SU-DHL-6 (cell line): ENCODE results near the gene EMC10.

Experiments used
- H2AFZ ChIP-seq: fragments of 200-600 bp; sonication (generic); 2 replicates; pipeline ENCODE4 v1.6.1; 2014; ENCODE audit warnings: low read depth, mild to moderate bottlenecking, moderate library complexity, mixed read lengths, antibody characterized with exemption, low read length; ENCODE audit not compliant: severe bottlenecking
- H3F3A ChIP-seq: fragments of 200-600 bp; shearing (Covaris generic); 2 replicates; pipeline ENCODE4 v1.6.0; 2016; ENCODE audit warnings: antibody characterized with exemption, mild to moderate bottlenecking; ENCODE audit not compliant: insufficient read depth
- H3K27ac ChIP-seq: fragments of 200-600 bp; sonication (generic); 2 replicates; pipeline ENCODE4 v1.5.1; 2016; ENCODE audit warnings: low read depth, mild to moderate bottlenecking, low read length, moderate library complexity, mixed read lengths
- H3K27me3 ChIP-seq: fragments of 200-600 bp; sonication (generic), shearing (Covaris generic); 2 replicates; pipeline ENCODE4 v1.6.0; 2014; ENCODE audit warnings: mild to moderate bottlenecking, low read length
- H3K36me3 ChIP-seq: fragments of 200-600 bp; sonication (generic); 2 replicates; pipeline ENCODE4 v1.6.1; 2014; ENCODE audit warnings: mild to moderate bottlenecking, low read length, mixed read lengths
- H3K4me2 ChIP-seq: fragments of 300-600, 200-600 bp; shearing (Covaris generic), sonication (generic); 2 replicates; pipeline ENCODE4 v1.6.0; 2014; ENCODE audit warnings: low read length, low read depth, mild to moderate bottlenecking; ENCODE audit not compliant: poor library complexity, severe bottlenecking
- H3K4me3 ChIP-seq: fragments of 200-600 bp; sonication (generic); 2 replicates; pipeline ENCODE4 v1.5.1; 2014; ENCODE audit warnings: antibody characterized with exemption, low read length, mild to moderate bottlenecking, mixed read lengths; ENCODE audit not compliant: insufficient read depth, poor library complexity, severe bottlenecking
- H3K79me2 ChIP-seq: fragments of 200-600 bp; sonication (generic); 2 replicates; pipeline ENCODE4 v1.6.1; 2014; ENCODE audit warnings: mild to moderate bottlenecking, low read length, moderate library complexity; ENCODE audit not compliant: insufficient read depth
- H3K9ac ChIP-seq: fragments of 200-600 bp; sonication (generic); 2 replicates; pipeline ENCODE4 v1.7.0; 2014; ENCODE audit warnings: mild to moderate bottlenecking, low read length
- H3K9me2 ChIP-seq: fragments of 200-600 bp; sonication (generic); replicated peaks from 2 replicates; pipeline ENCODE4 v1.6.1; 2014; ENCODE audit warnings: low read length; ENCODE audit not compliant: insufficient read depth
- H3K9me3 ChIP-seq: fragments of 200-600 bp; sonication (generic); 2 replicates; pipeline ENCODE4 v1.6.1; 2014; ENCODE audit warnings: low read length, mixed read lengths; ENCODE audit not compliant: insufficient read depth
- H4K20me1 ChIP-seq: fragments of 200-600 bp; sonication (generic); 2 replicates; pipeline ENCODE4 v1.6.1; 2014; ENCODE audit warnings: low read depth, mild to moderate bottlenecking, antibody characterized with exemption, low read length, moderate library complexity, mixed read lengths
- EZH2phosphoT487 ChIP-seq: fragments of 200-600 bp; sonication (generic), shearing (Covaris generic); conservative IDR thresholded peaks from 2 replicates; pipeline ENCODE4 v1.6.1; 2018; ENCODE audit warnings: mild to moderate bottlenecking, antibody characterized with exemption, low read length, moderate library complexity, mixed read lengths
- TF ChIP-seq, protein P1 (sequence below): fragments of 200-600 bp; sonication (generic); IDR thresholded peaks from one replicate; pipeline ENCODE4 v1.5.1; 2017; ENCODE audit warnings: antibody characterized with exemption, mild to moderate bottlenecking, low read length, moderate library complexity; ENCODE audit not compliant: insufficient read depth, poor library complexity, severe bottlenecking

The EMC10 gene

DNA sequence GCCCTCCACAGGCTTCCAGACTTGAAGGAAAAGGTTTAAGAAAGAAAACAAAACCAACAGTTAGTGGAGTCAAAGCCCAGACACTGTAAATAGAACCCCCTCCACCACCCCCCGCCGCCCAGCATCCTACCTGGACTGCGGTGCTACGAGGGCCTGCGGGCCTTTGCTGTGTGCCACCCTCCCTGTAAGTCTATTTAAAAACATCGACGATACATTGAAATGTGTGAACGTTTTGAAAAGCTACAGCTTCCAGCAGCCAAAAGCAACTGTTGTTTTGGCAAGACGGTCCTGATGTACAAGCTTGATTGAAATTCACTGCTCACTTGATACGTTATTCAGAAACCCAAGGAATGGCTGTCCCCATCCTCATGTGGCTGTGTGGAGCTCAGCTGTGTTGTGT lies 6.6 kb downstream of the EMC10 start:
- Histone ChIP-seq H3K4me3 (no peak overlapping the region), H3F3A (no peaks in the 10 kb centered on the region), H2AFZ (no peak overlapping the region), H3K9me2 (no peaks in the 10 kb centered on the region), H3K27me3 (no peaks in the 10 kb centered on the region), H3K79me2 (peaks cover 7% of the 10 kb centered on the region), H3K27ac (no peak overlapping the region), H3K4me2 (no peak overlapping the region), H4K20me1 (no peaks in the 10 kb centered on the region), H3K9me3 (peaks cover 13% of the 10 kb centered on the region; the same call in 1 of the 2 replicates), H3K9ac (no peak overlapping the region), H3K36me3 (peaks cover 11% of the 10 kb centered on the region; the same call in 1 of the 2 replicates)
- TF ChIP-seq, protein P1, sequence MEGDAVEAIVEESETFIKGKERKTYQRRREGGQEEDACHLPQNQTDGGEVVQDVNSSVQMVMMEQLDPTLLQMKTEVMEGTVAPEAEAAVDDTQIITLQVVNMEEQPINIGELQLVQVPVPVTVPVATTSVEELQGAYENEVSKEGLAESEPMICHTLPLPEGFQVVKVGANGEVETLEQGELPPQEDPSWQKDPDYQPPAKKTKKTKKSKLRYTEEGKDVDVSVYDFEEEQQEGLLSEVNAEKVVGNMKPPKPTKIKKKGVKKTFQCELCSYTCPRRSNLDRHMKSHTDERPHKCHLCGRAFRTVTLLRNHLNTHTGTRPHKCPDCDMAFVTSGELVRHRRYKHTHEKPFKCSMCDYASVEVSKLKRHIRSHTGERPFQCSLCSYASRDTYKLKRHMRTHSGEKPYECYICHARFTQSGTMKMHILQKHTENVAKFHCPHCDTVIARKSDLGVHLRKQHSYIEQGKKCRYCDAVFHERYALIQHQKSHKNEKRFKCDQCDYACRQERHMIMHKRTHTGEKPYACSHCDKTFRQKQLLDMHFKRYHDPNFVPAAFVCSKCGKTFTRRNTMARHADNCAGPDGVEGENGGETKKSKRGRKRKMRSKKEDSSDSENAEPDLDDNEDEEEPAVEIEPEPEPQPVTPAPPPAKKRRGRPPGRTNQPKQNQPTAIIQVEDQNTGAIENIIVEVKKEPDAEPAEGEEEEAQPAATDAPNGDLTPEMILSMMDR, result no peak
- no peak for TF ChIP-seq EZH2phosphoT487

GRCh38 chr19:50485284-50485955 lies 9.1 kb downstream of the EMC10 start:
- no peaks in the 10 kb centered on the region for H3K79me2 ChIP-seq
- no peaks in the 10 kb centered on the region for H3K9me2 ChIP-seq
- H3K4me2 ChIP-seq, result no peak overlapping the region
- no peaks in the 10 kb centered on the region for H3K27me3 ChIP-seq
- H2AFZ ChIP-seq, result no peak overlapping the region
- H3F3A ChIP-seq, result no peaks in the 10 kb centered on the region
- TF ChIP-seq EZH2phosphoT487, result no peak
- TF ChIP-seq, protein P1, result no peak
- no peak overlapping the region for H3K9ac ChIP-seq
- H3K4me3 ChIP-seq, result no peak overlapping the region
- no peak overlapping the region for H3K27ac ChIP-seq
- H4K20me1 ChIP-seq, result no peaks in the 10 kb centered on the region
- 0 out of 2 replicates have a peak, but pooled peaks cover 3% of the 10 kb centered on the region for H3K36me3 ChIP-seq
- peaks cover 6% of the 10 kb centered on the region; the same call in 1 of the 2 replicates for H3K9me3 ChIP-seq

DNA sequence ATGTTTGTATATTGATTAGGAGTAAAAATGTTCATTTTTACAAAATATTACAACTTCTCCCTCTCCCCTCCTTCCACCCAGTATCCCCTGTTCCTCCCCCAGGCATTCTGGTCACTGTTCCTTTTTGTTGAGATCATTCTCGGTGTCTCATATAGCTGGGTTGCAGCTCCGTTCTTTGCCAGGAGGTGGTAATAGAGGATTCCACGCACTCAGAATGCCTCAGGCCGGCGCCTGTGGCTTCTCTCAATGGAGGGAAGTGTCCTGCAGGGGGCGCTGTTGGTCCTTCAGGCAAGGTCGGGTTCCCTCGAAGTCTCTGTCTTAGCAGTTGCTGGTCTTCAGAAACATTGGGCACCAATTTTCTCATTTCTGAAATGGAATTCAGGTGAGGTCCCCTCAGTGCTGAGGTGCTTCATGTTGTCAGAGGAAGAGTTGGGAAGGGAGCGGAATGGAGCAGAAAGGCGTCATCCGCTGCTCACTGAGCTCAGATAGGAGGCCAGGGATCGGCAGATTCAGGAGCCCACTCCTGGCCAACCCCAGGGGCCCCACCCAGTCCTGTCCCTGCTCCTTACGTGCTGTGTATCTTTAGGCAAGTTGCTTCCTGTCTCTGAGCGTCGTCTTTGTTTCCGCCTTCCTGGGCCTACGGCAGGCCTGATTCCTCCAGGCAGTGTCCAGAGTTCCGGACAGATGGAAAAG lies 10.7 kb downstream of the EMC10 start:
- Histone ChIP-seq H3K4me3 (no peak overlapping the region), H4K20me1 (no peaks in the 10 kb centered on the region), H3K9ac (no peak overlapping the region), H3K9me2 (no peaks in the 10 kb centered on the region), H3K79me2 (no peaks in the 10 kb centered on the region), H3K9me3 (peaks cover 6% of the 10 kb centered on the region; the same call in 1 of the 2 replicates), H3K27me3 (no peaks in the 10 kb centered on the region), H3F3A (no peaks in the 10 kb centered on the region), H3K27ac (no peak overlapping the region), H3K4me2 (no peak overlapping the region), H2AFZ (no peak overlapping the region), H3K36me3 (0 out of 2 replicates have a peak, but pooled peaks cover 3% of the 10 kb centered on the region)
- TF ChIP-seq, protein P1, result peak; percentile 29
- TF ChIP-seq EZH2phosphoT487, result no peak
